ENCODE results near the gene ZNF573. TPM values are rescaled to one million over a fixed set of nuclear protein-coding genes. Genes with fewer than 3 reads are reported as not detected.
"Not testable (repeated sequence)": the region's sequence is repeated elsewhere in the genome, so short reads cannot be mapped to it uniquely, and the experiment has no call there.

The ZNF573 gene
- 2.5 and 3.8 TPM in 2 replicates for polyA plus RNA-seq (2013)

- Histone ChIP-seq H3K18ac (ENCODE audit: low read length) (peak within 1 kb of the TSS; percentile 77), H2BK12ac (ENCODE audit: low read length) (no peak within 1 kb of the TSS), H3K14ac (ENCODE audit: low read length) (peak within 1 kb of the TSS; percentile 88), H3K4me1 (ENCODE audit: control insufficient read depth in 1 of 2, insufficient read depth in 2 of 2, low read length in 2 of 2) (no peaks in the 10 kb centered on the region), H4K12ac (ENCODE audit: low read depth, low read length) (peak within 1 kb of the TSS; percentile 91), H2AFZ (ENCODE audit: insufficient read depth, low read length, poor library complexity) (peak within 1 kb of the TSS; percentile 98), H3K4ac (ENCODE audit: low read depth, low read length) (peak within 1 kb of the TSS; percentile 67), H3K9ac (ENCODE audit: low read length) (peak within 1 kb of the TSS; percentile 94), H3K9me3 (ENCODE audit: insufficient read depth, low read depth, low read length) (no peaks in the 10 kb centered on the region), H4K8ac (ENCODE audit: low read depth, low read length) (peak within 1 kb of the TSS; percentile 91), H3K79me1 (ENCODE audit: low read length) (peaks cover 8% of the 10 kb centered on the region), H3K27me3 (ENCODE audit: insufficient read depth, low read length) (no peaks in the 10 kb centered on the region), H2AK5ac (ENCODE audit: low read length) (no peak within 1 kb of the TSS), H3K79me2 (ENCODE audit: control insufficient read depth, insufficient read depth, low read length, poor library complexity) (peaks cover 8% of the 10 kb centered on the region), H4K91ac (ENCODE audit: low read depth, low read length) (peak within 1 kb of the TSS; percentile 85), H3K23ac (ENCODE audit: low read length) (no peak within 1 kb of the TSS), H2BK120ac (ENCODE audit: insufficient read depth, low read length, poor library complexity) (peak within 1 kb of the TSS; percentile 91), H3K27ac (ENCODE audit: low read depth, low read length) (peak within 1 kb of the TSS; percentile 70), H3K4me3 (ENCODE audit: low read depth, low read length) (peak within 1 kb of the TSS; percentile 84), H2BK5ac (ENCODE audit: low read depth, low read length, poor library complexity) (peak within 1 kb of the TSS; percentile 88), H3K4me2 (ENCODE audit: low read length) (peak within 1 kb of the TSS; percentile 81), H3K36me3 (ENCODE audit: control insufficient read depth in 1 of 2, insufficient read depth in 2 of 2, low read length in 2 of 2) (no peaks in the 10 kb centered on the region)
- no CpG with 5 or more reads among the region's 47 CpGs for WGBS (ENCODE audit: extremely low coverage, insufficient coverage, insufficient read length)
- DNase-seq = peak; percentile 73 to 90
These were observed at the start of gene ZNF573 for GRCh38 chr19:37779127-37780005. TSS of gene ZNF573 (minus strand) at chr19:37779586. CDS start at chr19:37773729, 5,857 bp downstream.

DNA sequence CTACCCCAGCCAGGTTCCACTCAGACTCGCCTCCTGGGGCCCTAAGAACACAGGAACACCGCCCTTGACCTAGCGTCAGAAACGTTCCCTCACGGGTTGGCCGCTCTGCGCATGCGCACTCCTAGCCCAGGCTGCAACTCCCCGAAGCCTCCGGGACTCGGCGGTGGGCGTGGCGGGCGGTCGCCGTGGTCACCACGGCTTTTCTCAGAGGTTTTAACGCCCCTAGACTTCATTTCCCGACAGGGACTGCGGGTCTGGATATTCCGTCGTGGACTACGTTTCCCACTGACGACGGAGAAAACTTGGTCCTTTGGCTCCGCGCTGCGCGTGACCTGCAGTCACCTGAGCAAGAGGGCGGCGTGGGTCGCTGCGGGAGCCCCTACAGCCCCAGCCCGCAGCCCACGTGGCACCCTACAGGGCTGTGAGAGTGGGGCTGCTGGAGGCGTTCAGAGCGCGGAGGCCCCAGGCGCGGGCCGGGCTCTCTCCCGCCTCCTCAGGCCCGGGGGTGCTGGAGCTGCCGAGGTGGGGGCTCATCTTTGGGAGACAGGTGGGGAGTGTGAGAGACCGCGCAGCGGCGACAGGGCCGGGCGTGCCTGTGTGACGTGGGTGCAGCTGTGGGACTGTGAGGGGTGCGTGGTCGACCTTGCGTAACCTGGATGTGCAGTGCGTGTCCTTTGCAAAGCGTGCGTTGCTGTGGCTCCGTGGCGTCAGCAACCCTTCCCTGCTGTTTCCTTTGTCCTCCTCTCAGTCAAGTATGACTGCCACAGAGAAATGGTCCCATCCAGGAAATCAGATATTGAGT, 38.0 kb upstream of the ZNF573 start:
- no peaks in the 10 kb centered on the region for H3K4me1 ChIP-seq (ENCODE audit: control insufficient read depth in 1 of 2, insufficient read depth in 2 of 2, low read length in 2 of 2)
- peak; percentile 28 to 54 for DNase-seq
- H4K8ac ChIP-seq (ENCODE audit: low read depth, low read length) = peak overlapping the region; percentile 16
- H4K91ac ChIP-seq (ENCODE audit: low read depth, low read length) = no peak overlapping the region
- peak overlapping the region; percentile 72 for H2AFZ ChIP-seq (ENCODE audit: insufficient read depth, low read length, poor library complexity)
- no peak overlapping the region for H3K18ac ChIP-seq (ENCODE audit: low read length)
- H3K4me2 ChIP-seq (ENCODE audit: low read length) = peak overlapping the region; percentile 64
- no peaks in the 10 kb centered on the region for H3K27me3 ChIP-seq (ENCODE audit: insufficient read depth, low read length)
- WGBS (ENCODE audit: extremely low coverage, insufficient coverage, insufficient read length) = no CpG with 5 or more reads among the region's 60 CpGs
- H3K27ac ChIP-seq (ENCODE audit: low read depth, low read length) = no peak overlapping the region
- no peak overlapping the region for H3K4ac ChIP-seq (ENCODE audit: low read depth, low read length)
- H3K79me1 ChIP-seq (ENCODE audit: low read length) = no peaks in the 10 kb centered on the region
- no peak overlapping the region for H2AK5ac ChIP-seq (ENCODE audit: low read length)
- H3K9me3 ChIP-seq (ENCODE audit: insufficient read depth, low read depth, low read length) = peaks cover 14% of the 10 kb centered on the region
- peak overlapping the region; percentile 62 for H3K4me3 ChIP-seq (ENCODE audit: low read depth, low read length)
- no peak overlapping the region for H3K23ac ChIP-seq (ENCODE audit: low read length)
- no peak overlapping the region for H2BK120ac ChIP-seq (ENCODE audit: insufficient read depth, low read length, poor library complexity)
- H3K9ac ChIP-seq (ENCODE audit: low read length) = no peak overlapping the region
- H2BK5ac ChIP-seq (ENCODE audit: low read depth, low read length, poor library complexity) = no peak overlapping the region
- H3K79me2 ChIP-seq (ENCODE audit: control insufficient read depth, insufficient read depth, low read length, poor library complexity) = no peaks in the 10 kb centered on the region
- peaks cover 0 to 1% of the 10 kb centered on the region in 2 experiments for H3K36me3 ChIP-seq (ENCODE audit: control insufficient read depth in 1 of 2, insufficient read depth in 2 of 2, low read length in 2 of 2)
- H3K14ac ChIP-seq (ENCODE audit: low read length) = no peak overlapping the region
- no peak overlapping the region for H4K12ac ChIP-seq (ENCODE audit: low read depth, low read length)
- H2BK12ac ChIP-seq (ENCODE audit: low read length) = no peak overlapping the region

GRCh38 chr19:37815611-37816010, 36.2 kb upstream of the ZNF573 start:
- WGBS (ENCODE audit: extremely low coverage, insufficient coverage, insufficient read length) = no CpG with 5 or more reads among the region's 5 CpGs
- not testable (repeated sequence) for H3K27ac ChIP-seq (ENCODE audit: low read depth, low read length); H3K14ac ChIP-seq (ENCODE audit: low read length); H3K4me1 ChIP-seq (ENCODE audit: control insufficient read depth in 1 of 2, insufficient read depth in 2 of 2, low read length in 2 of 2); H3K4me2 ChIP-seq (ENCODE audit: low read length); H2AK5ac ChIP-seq (ENCODE audit: low read length); H3K4me3 ChIP-seq (ENCODE audit: low read depth, low read length); H2AFZ ChIP-seq (ENCODE audit: insufficient read depth, low read length, poor library complexity); H3K79me2 ChIP-seq (ENCODE audit: control insufficient read depth, insufficient read depth, low read length, poor library complexity); H3K27me3 ChIP-seq (ENCODE audit: insufficient read depth, low read length); H3K23ac ChIP-seq (ENCODE audit: low read length); H2BK120ac ChIP-seq (ENCODE audit: insufficient read depth, low read length, poor library complexity); H3K79me1 ChIP-seq (ENCODE audit: low read length); H3K9ac ChIP-seq (ENCODE audit: low read length); H3K36me3 ChIP-seq (ENCODE audit: control insufficient read depth in 1 of 2, insufficient read depth in 2 of 2, low read length in 2 of 2); H3K4ac ChIP-seq (ENCODE audit: low read depth, low read length); H4K8ac ChIP-seq (ENCODE audit: low read depth, low read length); H2BK12ac ChIP-seq (ENCODE audit: low read length); H3K18ac ChIP-seq (ENCODE audit: low read length); H4K91ac ChIP-seq (ENCODE audit: low read depth, low read length); H2BK5ac ChIP-seq (ENCODE audit: low read depth, low read length, poor library complexity); H4K12ac ChIP-seq (ENCODE audit: low read depth, low read length)
- peak; percentile 74 to 92 for DNase-seq
- H3K9me3 ChIP-seq (ENCODE audit: insufficient read depth, low read depth, low read length) = peaks cover 16% of the 10 kb centered on the region

GRCh38 chr19:37813340-37813739, 34.0 kb upstream of the ZNF573 start:
- no peak overlapping the region for H3K9ac ChIP-seq (ENCODE audit: low read length)
- no peaks in the 10 kb centered on the region for H3K27me3 ChIP-seq (ENCODE audit: insufficient read depth, low read length)
- no CpG with 5 or more reads among the region's 2 CpGs for WGBS (ENCODE audit: extremely low coverage, insufficient coverage, insufficient read length)
- H2AK5ac ChIP-seq (ENCODE audit: low read length) = no peak overlapping the region
- H3K79me2 ChIP-seq (ENCODE audit: control insufficient read depth, insufficient read depth, low read length, poor library complexity) = no peaks in the 10 kb centered on the region
- no peak overlapping the region for H2AFZ ChIP-seq (ENCODE audit: insufficient read depth, low read length, poor library complexity)
- no peak for DNase-seq
- H3K36me3 ChIP-seq (ENCODE audit: control insufficient read depth in 1 of 2, insufficient read depth in 2 of 2, low read length in 2 of 2) = peaks cover 0 to 1% of the 10 kb centered on the region in 2 experiments
- no peak overlapping the region for H2BK120ac ChIP-seq (ENCODE audit: insufficient read depth, low read length, poor library complexity)
- H2BK5ac ChIP-seq (ENCODE audit: low read depth, low read length, poor library complexity) = no peak overlapping the region
- no peak overlapping the region for H3K14ac ChIP-seq (ENCODE audit: low read length)
- no peaks in the 10 kb centered on the region for H3K79me1 ChIP-seq (ENCODE audit: low read length)
- no peak overlapping the region for H3K4ac ChIP-seq (ENCODE audit: low read depth, low read length)
- no peak overlapping the region for H3K23ac ChIP-seq (ENCODE audit: low read length)
- no peak overlapping the region for H4K8ac ChIP-seq (ENCODE audit: low read depth, low read length)
- H3K9me3 ChIP-seq (ENCODE audit: insufficient read depth, low read depth, low read length) = peaks cover 18% of the 10 kb centered on the region
- H3K18ac ChIP-seq (ENCODE audit: low read length) = no peak overlapping the region
- H3K27ac ChIP-seq (ENCODE audit: low read depth, low read length) = no peak overlapping the region
- H4K12ac ChIP-seq (ENCODE audit: low read depth, low read length) = no peak overlapping the region
- no peaks in the 10 kb centered on the region for H3K4me1 ChIP-seq (ENCODE audit: control insufficient read depth in 1 of 2, insufficient read depth in 2 of 2, low read length in 2 of 2)
- no peak overlapping the region for H3K4me2 ChIP-seq (ENCODE audit: low read length)
- H3K4me3 ChIP-seq (ENCODE audit: low read depth, low read length) = no peak overlapping the region
- H2BK12ac ChIP-seq (ENCODE audit: low read length) = no peak overlapping the region
- H4K91ac ChIP-seq (ENCODE audit: low read depth, low read length) = no peak overlapping the region
